C4-2B (cell line): ENCODE results near the gene PRR23A.

Experiments
- ZFX ChIP-seq: fragments of 450-650 bp; IDR thresholded peaks from 2 replicates; pipeline ENCODE4 v1.6.1; 2017
- TF ChIP-seq, protein P1 (sequence below): fragments of 450-650 bp; conservative IDR thresholded peaks from 2 replicates; pipeline ENCODE4 v1.5.1; 2017; ENCODE audit warnings: mild to moderate bottlenecking

DNA sequence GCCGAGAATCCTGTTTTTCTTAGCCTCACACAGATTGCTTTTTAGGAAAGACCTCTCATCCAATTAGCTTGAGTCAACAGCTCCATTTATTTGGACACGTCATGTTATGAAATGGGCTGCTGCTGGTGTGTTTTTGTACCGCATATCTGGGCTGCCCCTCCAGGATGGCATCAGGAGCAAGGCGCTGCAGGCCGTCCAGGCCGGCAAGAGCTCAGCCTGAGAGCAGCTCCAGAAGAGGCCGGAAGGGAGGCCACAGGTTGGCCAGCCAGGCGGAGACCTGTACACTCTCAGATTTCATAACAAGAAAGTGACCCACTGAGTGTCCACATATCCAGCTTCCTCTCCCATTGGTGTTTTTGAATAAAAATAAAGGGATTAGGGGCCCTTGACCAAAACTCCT lies 30.7 kb downstream of the PRR23A start:
- TF ChIP-seq, protein P1, sequence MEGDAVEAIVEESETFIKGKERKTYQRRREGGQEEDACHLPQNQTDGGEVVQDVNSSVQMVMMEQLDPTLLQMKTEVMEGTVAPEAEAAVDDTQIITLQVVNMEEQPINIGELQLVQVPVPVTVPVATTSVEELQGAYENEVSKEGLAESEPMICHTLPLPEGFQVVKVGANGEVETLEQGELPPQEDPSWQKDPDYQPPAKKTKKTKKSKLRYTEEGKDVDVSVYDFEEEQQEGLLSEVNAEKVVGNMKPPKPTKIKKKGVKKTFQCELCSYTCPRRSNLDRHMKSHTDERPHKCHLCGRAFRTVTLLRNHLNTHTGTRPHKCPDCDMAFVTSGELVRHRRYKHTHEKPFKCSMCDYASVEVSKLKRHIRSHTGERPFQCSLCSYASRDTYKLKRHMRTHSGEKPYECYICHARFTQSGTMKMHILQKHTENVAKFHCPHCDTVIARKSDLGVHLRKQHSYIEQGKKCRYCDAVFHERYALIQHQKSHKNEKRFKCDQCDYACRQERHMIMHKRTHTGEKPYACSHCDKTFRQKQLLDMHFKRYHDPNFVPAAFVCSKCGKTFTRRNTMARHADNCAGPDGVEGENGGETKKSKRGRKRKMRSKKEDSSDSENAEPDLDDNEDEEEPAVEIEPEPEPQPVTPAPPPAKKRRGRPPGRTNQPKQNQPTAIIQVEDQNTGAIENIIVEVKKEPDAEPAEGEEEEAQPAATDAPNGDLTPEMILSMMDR = no peak
- no peak for TF ChIP-seq ZFX
